ENCODE data around the gene EPHA4. TPM values are rescaled to one million over a fixed set of nuclear protein-coding genes. Genes with fewer than 3 reads are reported as not detected.

Gene EPHA4
- total RNA-seq, 1 experiment from 2014 or later: 3.4 TPM

DNA sequence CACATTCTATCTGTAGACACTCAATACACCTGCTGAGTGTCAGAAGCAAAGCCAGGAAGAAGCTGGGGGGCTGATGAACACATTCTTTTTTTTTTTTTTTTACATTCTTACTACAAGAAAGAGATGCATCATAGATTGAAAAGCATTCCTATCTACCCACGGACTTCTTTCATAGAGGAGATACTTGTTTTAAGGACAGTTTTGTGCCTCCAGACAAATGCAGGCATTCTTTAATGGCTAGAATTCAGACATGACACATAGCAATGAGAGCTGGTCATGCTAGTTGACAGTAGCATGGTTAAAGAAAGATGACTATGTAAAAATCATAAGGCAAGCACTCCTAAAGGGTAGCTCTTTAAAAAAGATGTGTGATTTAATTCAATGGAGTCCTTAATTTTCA lies 110.2 kb downstream of the EPHA4 start:
- ChIA-PET POLR2A (no interaction called here), CTCF (no interaction called here)
- Histone ChIP-seq H3K9me3 (ENCODE audit: control insufficient read depth, insufficient read depth, low read depth, low read length) (no peaks in the 10 kb centered on the region), H3K4me1 (ENCODE audit: control insufficient read depth, insufficient read depth, low read length) (no peaks in the 10 kb centered on the region), H3K4me3 (ENCODE audit: low read depth in 2 of 2, low read length in 2 of 2) (no peak overlapping the region), H3K27ac (ENCODE audit: low read length) (no peak overlapping the region), H3K27me3 (ENCODE audit: control insufficient read depth, insufficient read depth, low read length) (no peaks in the 10 kb centered on the region), H3K36me3 (ENCODE audit: control insufficient read depth, insufficient read depth, low read length) (no peaks in the 10 kb centered on the region)
- TF ChIP-seq, protein P1, sequence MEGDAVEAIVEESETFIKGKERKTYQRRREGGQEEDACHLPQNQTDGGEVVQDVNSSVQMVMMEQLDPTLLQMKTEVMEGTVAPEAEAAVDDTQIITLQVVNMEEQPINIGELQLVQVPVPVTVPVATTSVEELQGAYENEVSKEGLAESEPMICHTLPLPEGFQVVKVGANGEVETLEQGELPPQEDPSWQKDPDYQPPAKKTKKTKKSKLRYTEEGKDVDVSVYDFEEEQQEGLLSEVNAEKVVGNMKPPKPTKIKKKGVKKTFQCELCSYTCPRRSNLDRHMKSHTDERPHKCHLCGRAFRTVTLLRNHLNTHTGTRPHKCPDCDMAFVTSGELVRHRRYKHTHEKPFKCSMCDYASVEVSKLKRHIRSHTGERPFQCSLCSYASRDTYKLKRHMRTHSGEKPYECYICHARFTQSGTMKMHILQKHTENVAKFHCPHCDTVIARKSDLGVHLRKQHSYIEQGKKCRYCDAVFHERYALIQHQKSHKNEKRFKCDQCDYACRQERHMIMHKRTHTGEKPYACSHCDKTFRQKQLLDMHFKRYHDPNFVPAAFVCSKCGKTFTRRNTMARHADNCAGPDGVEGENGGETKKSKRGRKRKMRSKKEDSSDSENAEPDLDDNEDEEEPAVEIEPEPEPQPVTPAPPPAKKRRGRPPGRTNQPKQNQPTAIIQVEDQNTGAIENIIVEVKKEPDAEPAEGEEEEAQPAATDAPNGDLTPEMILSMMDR (IDR thresholded peaks at IDR 0.05): no peak
- TF ChIP-seq SIN3A (IDR thresholded peaks at IDR 0.05; ENCODE audit: borderline replicate concordance, insufficient read depth, low read depth, low read length) (no peak), TCF7L2 (IDR thresholded peaks at IDR 0.05; ENCODE audit: low read depth, low read length) (no peak), POLR2AphosphoS5 (IDR thresholded peaks at IDR 0.05; ENCODE audit: low read depth, low read length) (no peak)
- TF ChIP-seq, protein P2, sequence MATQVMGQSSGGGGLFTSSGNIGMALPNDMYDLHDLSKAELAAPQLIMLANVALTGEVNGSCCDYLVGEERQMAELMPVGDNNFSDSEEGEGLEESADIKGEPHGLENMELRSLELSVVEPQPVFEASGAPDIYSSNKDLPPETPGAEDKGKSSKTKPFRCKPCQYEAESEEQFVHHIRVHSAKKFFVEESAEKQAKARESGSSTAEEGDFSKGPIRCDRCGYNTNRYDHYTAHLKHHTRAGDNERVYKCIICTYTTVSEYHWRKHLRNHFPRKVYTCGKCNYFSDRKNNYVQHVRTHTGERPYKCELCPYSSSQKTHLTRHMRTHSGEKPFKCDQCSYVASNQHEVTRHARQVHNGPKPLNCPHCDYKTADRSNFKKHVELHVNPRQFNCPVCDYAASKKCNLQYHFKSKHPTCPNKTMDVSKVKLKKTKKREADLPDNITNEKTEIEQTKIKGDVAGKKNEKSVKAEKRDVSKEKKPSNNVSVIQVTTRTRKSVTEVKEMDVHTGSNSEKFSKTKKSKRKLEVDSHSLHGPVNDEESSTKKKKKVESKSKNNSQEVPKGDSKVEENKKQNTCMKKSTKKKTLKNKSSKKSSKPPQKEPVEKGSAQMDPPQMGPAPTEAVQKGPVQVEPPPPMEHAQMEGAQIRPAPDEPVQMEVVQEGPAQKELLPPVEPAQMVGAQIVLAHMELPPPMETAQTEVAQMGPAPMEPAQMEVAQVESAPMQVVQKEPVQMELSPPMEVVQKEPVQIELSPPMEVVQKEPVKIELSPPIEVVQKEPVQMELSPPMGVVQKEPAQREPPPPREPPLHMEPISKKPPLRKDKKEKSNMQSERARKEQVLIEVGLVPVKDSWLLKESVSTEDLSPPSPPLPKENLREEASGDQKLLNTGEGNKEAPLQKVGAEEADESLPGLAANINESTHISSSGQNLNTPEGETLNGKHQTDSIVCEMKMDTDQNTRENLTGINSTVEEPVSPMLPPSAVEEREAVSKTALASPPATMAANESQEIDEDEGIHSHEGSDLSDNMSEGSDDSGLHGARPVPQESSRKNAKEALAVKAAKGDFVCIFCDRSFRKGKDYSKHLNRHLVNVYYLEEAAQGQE (IDR thresholded peaks at IDR 0.05; ENCODE audit: insufficient read depth in 1 of 2, low read depth in 2 of 2, low read length in 1 of 2): no peak
- DNase-seq (ENCODE audit: low read depth, low spot score): no peak
- in situ Hi-C loops (cut with HindIII; ENCODE audit: low pct_unique_long_range_greater_than_20kb, low sequenced_read_pairs) (no loop called here), intact Hi-C loops (cut with micrococcal nuclease; ENCODE audit: unreplicated experiment) (no loop called here)
- ATAC-seq: no peak
- BruUV-seq (replicated peaks): no TSS peak

DNA sequence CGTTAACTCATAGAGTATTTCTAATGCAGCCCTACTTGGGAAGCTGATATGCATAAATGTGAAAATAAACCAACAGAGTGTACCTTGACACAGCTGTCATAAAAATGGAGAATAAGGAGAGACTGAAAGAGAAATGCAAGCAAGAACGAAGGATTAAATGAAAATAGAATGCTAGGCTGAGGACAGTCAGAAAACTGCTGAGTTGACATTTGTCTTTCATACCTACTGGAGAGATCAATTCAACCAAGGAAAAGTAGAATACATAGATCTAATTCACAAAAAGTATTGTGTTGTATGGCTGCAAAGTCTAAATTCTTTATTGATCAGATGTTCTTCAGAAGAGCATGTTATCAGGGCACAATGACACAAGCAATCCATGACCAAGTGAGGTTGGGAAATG lies 112.0 kb downstream of the EPHA4 start:
- Histone ChIP-seq H3K27me3 (ENCODE audit: control insufficient read depth, insufficient read depth, low read length) (no peaks in the 10 kb centered on the region), H3K4me3 (ENCODE audit: low read depth in 2 of 2, low read length in 2 of 2) (no peak overlapping the region), H3K9me3 (ENCODE audit: control insufficient read depth, insufficient read depth, low read depth, low read length) (no peaks in the 10 kb centered on the region), H3K27ac (ENCODE audit: low read length) (no peak overlapping the region), H3K36me3 (ENCODE audit: control insufficient read depth, insufficient read depth, low read length) (no peaks in the 10 kb centered on the region), H3K4me1 (ENCODE audit: control insufficient read depth, insufficient read depth, low read length) (no peaks in the 10 kb centered on the region)
- in situ Hi-C loops (cut with HindIII; ENCODE audit: low pct_unique_long_range_greater_than_20kb, low sequenced_read_pairs) (no loop called here), intact Hi-C loops (cut with micrococcal nuclease; ENCODE audit: unreplicated experiment) (no loop called here)
- TF ChIP-seq POLR2AphosphoS5 (IDR thresholded peaks at IDR 0.05; ENCODE audit: low read depth, low read length): no peak
- no peak for TF ChIP-seq SIN3A (IDR thresholded peaks at IDR 0.05; ENCODE audit: borderline replicate concordance, insufficient read depth, low read depth, low read length)
- TF ChIP-seq TCF7L2 (IDR thresholded peaks at IDR 0.05; ENCODE audit: low read depth, low read length): no peak
- TF ChIP-seq, protein P2 (IDR thresholded peaks at IDR 0.05; ENCODE audit: insufficient read depth in 1 of 2, low read depth in 2 of 2, low read length in 1 of 2): no peak
- TF ChIP-seq, protein P1 (IDR thresholded peaks at IDR 0.05): no peak
- CTCF ChIA-PET: no interaction called here
- no peak for DNase-seq (ENCODE audit: low read depth, low spot score)
- no peak for ATAC-seq
- BruUV-seq (replicated peaks): no TSS peak
- POLR2A ChIA-PET: no interaction called here

All from Panc1 (cell line).